OCI-LY7 (cell line): ENCODE data around the gene SLC30A2. TPM values are rescaled to one million over a fixed set of nuclear protein-coding genes. Genes with fewer than 3 reads are reported as not detected.

Experiments used
- BruUV-seq: library from RNA; stranded (reverse); fragments of 400-500 nt; replicated peaks from 2 replicates; lab custom pipeline; 2021; lab: Mats Ljungman, UMichigan
- CTCF ChIA-PET: fragments of 300-600 bp; sonication (Branson Sonifier 250); formaldehyde crosslinking; loops from one replicate; lab custom pipeline; 2022; ENCODE audit warnings: antibody characterized with exemption; ENCODE audit not compliant: unreplicated experiment; lab: Charles Lee
- POLR2A ChIA-PET: fragments of 300-600 bp; sonication (Branson Sonifier 250); formaldehyde crosslinking; loops from one replicate; lab custom pipeline; 2022; ENCODE audit warnings: antibody characterized with exemption; lab: Charles Lee
- DNase-seq: peaks from one replicate; pipeline ENCODE4 v3.0.0-alpha.2; 2015; ENCODE audit warnings: low spot score
- H2AFZ ChIP-seq: fragments of 200-600 bp; sonication (generic), shearing (Covaris generic); 2 replicates; pipeline ENCODE4 v1.6.1; 2014; ENCODE audit warnings: mild to moderate bottlenecking, antibody characterized with exemption, low read length, moderate library complexity
- H3K27ac ChIP-seq: fragments of 200-600 bp; sonication (generic); 2 replicates; pipeline ENCODE4 v1.5.1; 2014; ENCODE audit warnings: mixed run types, low read depth, mild to moderate bottlenecking, moderate library complexity, low read length, inconsistent platforms; ENCODE audit not compliant: poor library complexity, severe bottlenecking
- H3K36me3 ChIP-seq: fragments of 200-600 bp; sonication (generic); 2 replicates; pipeline ENCODE4 v1.6.1; 2014; ENCODE audit warnings: mild to moderate bottlenecking, antibody characterized with exemption, low read length, moderate library complexity, mixed read lengths; ENCODE audit not compliant: insufficient read depth
- H3K4me1 ChIP-seq: fragments of 200-600 bp; sonication (generic); 2 replicates; pipeline ENCODE4 v1.5.1; 2014; ENCODE audit warnings: mild to moderate bottlenecking, low read length; ENCODE audit not compliant: insufficient read depth, poor library complexity, severe bottlenecking
- H3K4me2 ChIP-seq: fragments of 200-600 bp; sonication (generic); 2 replicates; pipeline ENCODE4 v1.6.1; 2014; ENCODE audit warnings: mild to moderate bottlenecking, low read length
- H3K4me3 ChIP-seq: fragments of 200-600 bp; sonication (generic); 2 replicates; pipeline ENCODE4 v1.5.1; 2014; ENCODE audit warnings: mild to moderate bottlenecking, low read depth, low read length; ENCODE audit not compliant: poor library complexity, severe bottlenecking
- H3K79me2 ChIP-seq: fragments of 200-600 bp; sonication (generic); 2 replicates; pipeline ENCODE4 v1.6.1; 2016; ENCODE audit warnings: low read depth, mild to moderate bottlenecking, low read length, moderate library complexity, mixed read lengths; ENCODE audit not compliant: insufficient read depth
- H3K9me2 ChIP-seq: fragments of 200-600 bp; sonication (generic); 2 replicates; pipeline ENCODE4 v1.6.1; 2016; ENCODE audit warnings: mild to moderate bottlenecking, low read length, mixed read lengths; ENCODE audit not compliant: insufficient read depth
- H3K9me3 ChIP-seq: fragments of 200-600 bp; sonication (generic); 2 replicates; pipeline ENCODE4 v1.6.1; 2014; ENCODE audit warnings: mild to moderate bottlenecking, mixed run types, low read length, mixed read lengths
- H4K20me1 ChIP-seq: fragments of 200-600 bp; sonication (generic); 2 replicates; pipeline ENCODE4 v1.6.1; 2014; ENCODE audit warnings: mild to moderate bottlenecking, antibody characterized with exemption, low read length, moderate library complexity, mixed read lengths; ENCODE audit not compliant: insufficient read depth
- CTCF ChIP-seq: fragments of 200-600 bp; sonication (generic); conservative IDR thresholded peaks from 2 replicates; pipeline ENCODE4 v1.5.1; 2014; ENCODE audit warnings: mild to moderate bottlenecking, antibody characterized with exemption, low read length, moderate library complexity, mixed read lengths
- EZH2phosphoT487 ChIP-seq: fragments of 200-600 bp; sonication (generic); IDR thresholded peaks from 2 replicates; pipeline ENCODE4 v1.6.1; 2018; ENCODE audit warnings: low read depth, borderline replicate concordance, mild to moderate bottlenecking, mixed run types, antibody characterized with exemption, low read length, moderate library complexity, mixed read lengths
- intact Hi-C: fragments of 100-400 bp; cut with micrococcal nuclease; formaldehyde crosslinking; loops from one replicate; pipeline ENCODE4 v1.10.0; 2022; ENCODE audit not compliant: unreplicated experiment
- total RNA-seq, 2 experiments: library from RNA; depleted of rRNA in 1 of 2; stranded (reverse); fragments of >200 nt in 1 of 2; shearing (Covaris generic) in 1 of 2; gene quantifications; 2 replicates each; pipeline ENCODE4 v1.2.3, GENCODE V29; 2014 to 2022

SLC30A2 gene
- total RNA-seq, 2 experiments from 2014 or later: not detected

GRCh38 chr1:25996966-25997827 lies 48.7 kb downstream of the SLC30A2 start:
- no peaks in the 10 kb centered on the region for H4K20me1 ChIP-seq
- DNase-seq: peak; percentile 76
- no peaks in the 10 kb centered on the region for H3K79me2 ChIP-seq
- no peaks in the 10 kb centered on the region for H3K36me3 ChIP-seq
- no peak for TF ChIP-seq EZH2phosphoT487
- no peak for TF ChIP-seq CTCF
- BruUV-seq: TSS peak; percentile 81
- peak overlapping the region; percentile 88 for H3K4me2 ChIP-seq
- POLR2A ChIA-PET: interaction anchor here (0.6 to 2.9 kb wide), 17 partner anchors 9 to 441 kb away, joined by 3 to 18 read pairs (median 4); partner anchors contain the start of genes MTFR1L and STMN1
- peaks cover 20% of the 10 kb centered on the region for H3K4me1 ChIP-seq
- H3K9me3 ChIP-seq: no peaks in the 10 kb centered on the region
- no peaks in the 10 kb centered on the region for H3K9me2 ChIP-seq
- peak overlapping the region; percentile 63 for H3K27ac ChIP-seq
- peak overlapping the region; percentile 79 for H2AFZ ChIP-seq
- intact Hi-C loops: no loop called here
- H3K4me3 ChIP-seq: peak overlapping the region; percentile 76
- CTCF ChIA-PET: interaction anchor here (0.6 to 2.6 kb wide), 9 partner anchors 82 to 1637 kb away, joined by 3 to 20 read pairs (median 4); no protein-coding TSS in a partner anchor

GRCh38 chr1:25994402-25995150 lies 51.3 kb downstream of the SLC30A2 start:
- Histone ChIP-seq H3K4me1 (peaks cover 20% of the 10 kb centered on the region), H3K4me2 (no peak overlapping the region), H4K20me1 (no peaks in the 10 kb centered on the region), H3K9me3 (no peaks in the 10 kb centered on the region), H3K9me2 (no peaks in the 10 kb centered on the region), H3K36me3 (no peaks in the 10 kb centered on the region), H3K27ac (no peak overlapping the region), H2AFZ (no peak overlapping the region), H3K4me3 (no peak overlapping the region), H3K79me2 (no peaks in the 10 kb centered on the region)
- CTCF ChIA-PET: no interaction called here
- DNase-seq: no peak
- TF ChIP-seq EZH2phosphoT487 (no peak), CTCF (no peak)
- POLR2A ChIA-PET: interaction anchor here (0.6 kb wide), 1 partner anchor 15 kb away, joined by 4 read pairs; no protein-coding TSS in a partner anchor
- BruUV-seq: no TSS peak
- intact Hi-C loops: no loop called here
